Neural cell (in vitro differentiated cells): ENCODE measurements around the gene ZNF205. TPM values are rescaled to one million over a fixed set of nuclear protein-coding genes. Genes with fewer than 3 reads are reported as not detected.

Source experiments
- H2AFZ ChIP-seq: fragments of 200-600, 300-800 bp; sonication (generic), shearing (Covaris generic); 2 replicates; pipeline ENCODE4 v1.6.0; 2014; ENCODE audit warnings: low read depth, mild to moderate bottlenecking, antibody characterized with exemption, low read length, moderate library complexity
- H3F3A ChIP-seq: fragments of 200-600 bp; shearing (Covaris generic); 2 replicates; pipeline ENCODE4 v1.6.1; 2016; ENCODE audit warnings: mild to moderate bottlenecking, moderate library complexity, mixed read lengths, antibody characterized with exemption, low read length; ENCODE audit not compliant: insufficient read depth, poor library complexity, severe bottlenecking
- H3K27ac ChIP-seq: fragments of 200-600, 300-800 bp; sonication (generic), shearing (Covaris generic); 2 replicates; pipeline ENCODE4 v1.5.1; 2014; ENCODE audit warnings: mild to moderate bottlenecking, low read length, moderate library complexity
- H3K27me3 ChIP-seq: fragments of 300-800, 200-600 bp; sonication (generic), shearing (Covaris generic); 2 replicates; pipeline ENCODE4 v1.6.0; 2014; ENCODE audit warnings: mild to moderate bottlenecking, low read depth, low read length, moderate library complexity; ENCODE audit not compliant: insufficient read depth
- H3K36me3 ChIP-seq: fragments of 300-800, 200-600 bp; sonication (generic), shearing (Covaris generic); 2 replicates; pipeline ENCODE4 v1.5.1; 2014; ENCODE audit warnings: mild to moderate bottlenecking, antibody characterized with exemption, low read length, moderate library complexity; ENCODE audit not compliant: insufficient read depth
- H3K4me2 ChIP-seq: fragments of 300-800, 200-600 bp; sonication (generic), shearing (Covaris generic); 2 replicates; pipeline ENCODE4 v1.6.0; 2014; ENCODE audit warnings: mild to moderate bottlenecking, low read length
- H3K4me3 ChIP-seq: fragments of 300-800, 200-600 bp; sonication (generic), shearing (Covaris generic); 2 replicates; pipeline ENCODE4 v1.5.1; 2014; ENCODE audit warnings: mild to moderate bottlenecking, low read length, moderate library complexity
- H3K79me2 ChIP-seq: fragments of 200-600 bp; shearing (Covaris generic); replicated peaks from 2 replicates; pipeline ENCODE4 v1.6.0; 2014; ENCODE audit warnings: mild to moderate bottlenecking, low read length, moderate library complexity; ENCODE audit not compliant: insufficient read depth
- H3K9ac ChIP-seq: fragments of 300-800, 200-600 bp; sonication (generic), shearing (Covaris generic); 2 replicates; pipeline ENCODE4 v1.6.1; 2016; ENCODE audit warnings: mild to moderate bottlenecking, low read length, mixed read lengths
- H3K9me2 ChIP-seq: fragments of 200-600 bp; shearing (Covaris generic); 2 replicates; pipeline ENCODE4 v1.6.1; 2016; ENCODE audit warnings: mild to moderate bottlenecking, low read length, mixed read lengths; ENCODE audit not compliant: insufficient read depth
- H3K9me3 ChIP-seq: fragments of 200-600, 300-800 bp; sonication (generic), shearing (Covaris generic); 2 replicates; pipeline ENCODE4 v1.6.1; 2016; ENCODE audit warnings: mild to moderate bottlenecking, mixed run types, low read length, moderate library complexity, mixed read lengths
- H4K20me1 ChIP-seq: fragments of 200-600 bp; shearing (Covaris generic); 2 replicates; pipeline ENCODE4 v1.6.1; 2016; ENCODE audit warnings: mild to moderate bottlenecking, mixed run types; ENCODE audit not compliant: insufficient read depth
- CTCF ChIP-seq: fragments of 450-650 bp; IDR thresholded peaks from 2 replicates; pipeline ENCODE4 v1.5.1; 2014; ENCODE audit warnings: antibody characterized with exemption, mild to moderate bottlenecking, moderate library complexity; ENCODE audit not compliant: poor library complexity, severe bottlenecking
- EP300 ChIP-seq: fragments of 450-650 bp; conservative IDR thresholded peaks from 2 replicates; pipeline ENCODE4 v1.6.1; 2014; ENCODE audit warnings: antibody characterized with exemption, mild to moderate bottlenecking, moderate library complexity; ENCODE audit not compliant: poor library complexity, severe bottlenecking
- EZH2 ChIP-seq: fragments of 200-600, 300-800 bp; shearing (Covaris generic), sonication (generic); IDR thresholded peaks from 2 replicates; pipeline ENCODE4 v1.6.1; 2014; ENCODE audit warnings: antibody characterized with exemption, low read length, borderline replicate concordance, mild to moderate bottlenecking; ENCODE audit not compliant: insufficient read depth, poor library complexity, severe bottlenecking
- MXI1 ChIP-seq: fragments of 450-650 bp; conservative IDR thresholded peaks from 2 replicates; pipeline ENCODE4 v1.6.1; 2014; ENCODE audit warnings: antibody characterized with exemption, mild to moderate bottlenecking; ENCODE audit not compliant: poor library complexity, severe bottlenecking
- POLR2AphosphoS5 ChIP-seq: IDR thresholded peaks from 2 replicates; pipeline ENCODE4 v1.6.1; 2012
- RAD21 ChIP-seq: fragments of 450-650 bp; conservative IDR thresholded peaks from 2 replicates; pipeline ENCODE4 v1.6.1; 2014; ENCODE audit warnings: antibody characterized with exemption, mild to moderate bottlenecking, moderate library complexity
- REST ChIP-seq: IDR thresholded peaks from 2 replicates; pipeline ENCODE4 v1.6.1; 2012; ENCODE audit warnings: borderline replicate concordance
- SMC3 ChIP-seq: fragments of 450-650 bp; conservative IDR thresholded peaks from 2 replicates; pipeline ENCODE4 v1.6.1; 2014; ENCODE audit warnings: antibody characterized with exemption, mild to moderate bottlenecking, moderate library complexity; ENCODE audit not compliant: poor library complexity
- TAF1 ChIP-seq: IDR thresholded peaks from 2 replicates; pipeline ENCODE4 v1.6.1; 2012; ENCODE audit warnings: low read depth
- polyA plus RNA-seq: library from polyadenylated mRNA; depleted of rRNA; stranded (reverse); fragments of >200 nt; gene quantifications from 2 replicates; pipeline ENCODE4 v1.2.3, GENCODE V29; 2014

ZNF205 gene
- polyA plus RNA-seq, 1 donor from 2014 or later: 30.0 TPM

DNA sequence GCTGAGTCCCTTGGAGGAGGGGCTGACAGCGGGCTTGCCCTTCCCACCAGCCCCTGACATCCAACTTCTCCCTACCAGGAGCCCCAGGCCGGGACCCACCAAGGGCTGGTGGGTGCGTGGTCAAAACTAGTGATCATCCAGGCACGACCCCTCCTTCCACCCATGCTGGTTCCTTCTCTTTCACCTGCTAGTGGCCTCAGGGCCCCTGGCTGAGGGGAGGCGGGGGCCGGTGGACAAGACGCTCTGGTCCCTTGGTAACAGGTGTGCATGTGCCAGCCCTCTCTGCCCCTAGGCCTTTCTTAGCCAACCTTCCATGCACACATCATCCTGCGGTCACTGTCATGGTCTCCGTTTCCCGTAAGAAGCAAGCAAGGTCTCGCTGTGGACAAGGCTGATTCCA, 30.8 kb downstream of the ZNF205 start:
- Histone ChIP-seq H3K27ac (no peak overlapping the region), H3K36me3 (no peaks in the 10 kb centered on the region), H2AFZ (no peak overlapping the region), H3K9ac (no peak overlapping the region), H4K20me1 (no peaks in the 10 kb centered on the region), H3K9me2 (no peaks in the 10 kb centered on the region), H3K4me2 (no peak overlapping the region), H3K9me3 (no peaks in the 10 kb centered on the region), H3K79me2 (no peaks in the 10 kb centered on the region), H3K4me3 (no peak overlapping the region), H3F3A (no peaks in the 10 kb centered on the region), H3K27me3 (no peaks in the 10 kb centered on the region)
- TF ChIP-seq TAF1: no peak
- TF ChIP-seq POLR2AphosphoS5: no peak
- no peak for TF ChIP-seq EP300
- TF ChIP-seq SMC3: no peak
- no peak for TF ChIP-seq REST
- TF ChIP-seq EZH2: no peak
- no peak for TF ChIP-seq MXI1
- no peak for TF ChIP-seq CTCF
- no peak for TF ChIP-seq RAD21

GRCh38 chr16:3143598-3144320, 31.4 kb downstream of the ZNF205 start:
- H3K9me2 ChIP-seq: no peaks in the 10 kb centered on the region
- H3K79me2 ChIP-seq: no peaks in the 10 kb centered on the region
- H3K9me3 ChIP-seq: no peaks in the 10 kb centered on the region
- no peak overlapping the region for H3K4me3 ChIP-seq
- H3K9ac ChIP-seq: no peak overlapping the region
- no peaks in the 10 kb centered on the region for H3K27me3 ChIP-seq
- no peaks in the 10 kb centered on the region for H4K20me1 ChIP-seq
- H3F3A ChIP-seq: no peaks in the 10 kb centered on the region
- H3K36me3 ChIP-seq: no peaks in the 10 kb centered on the region
- no peak overlapping the region for H2AFZ ChIP-seq
- H3K4me2 ChIP-seq: no peak overlapping the region
- TF ChIP-seq RAD21 (no peak), CTCF (no peak), MXI1 (no peak), TAF1 (no peak), EP300 (no peak), SMC3 (no peak), EZH2 (no peak), REST (no peak), POLR2AphosphoS5 (no peak)
- no peak overlapping the region for H3K27ac ChIP-seq
